Glomerular endothelial cell (primary cell): ENCODE data around the gene DPPA5. TPM values are rescaled to one million over a fixed set of nuclear protein-coding genes. Genes with fewer than 3 reads are reported as not detected.
"Not testable (repeated sequence)": the region's sequence is repeated elsewhere in the genome, so short reads cannot be mapped to it uniquely, and the experiment has no call there.

Experiments used
- DNase-seq: peaks from one replicate; pipeline ENCODE4 v3.0.0-alpha.2; 2011; ENCODE audit warnings: low read depth, low spot score; ENCODE audit errors: extremely low read depth
- total RNA-seq: library from RNA; depleted of rRNA; stranded (reverse); fragments of >200 nt; gene quantifications from 2 replicates; pipeline ENCODE4 v1.2.3, GENCODE V29; 2015

DPPA5 gene
- total RNA-seq, 1 donor from 2014 or later, result not detected

- DNase-seq, result no peak
These were observed 10.5 kb upstream of the DPPA5 start for GRCh38 chr6:73364549-73364948.

- DNase-seq, result no peak
These were observed 10.0 kb upstream of the DPPA5 start for GRCh38 chr6:73364121-73364520.

- no peak for DNase-seq
These were observed 9.4 kb upstream of the DPPA5 start for GRCh38 chr6:73363537-73363875.

GRCh38 chr6:73362869-73363536 lies 8.9 kb upstream of the DPPA5 start:
- no peak for DNase-seq

GRCh38 chr6:73362358-73362757 lies 8.3 kb upstream of the DPPA5 start, which contains the start of gene KHDC3L:
TSS of gene KHDC3L (plus strand) at chr6:73362658. CDS start at chr6:73362730, 72 bp downstream.
- DNase-seq, result no peak

- no peak for DNase-seq
These were observed 4.8 kb downstream of the DPPA5 start for GRCh38 chr6:73349311-73349710.

GRCh38 chr6:73348550-73349204 lies 5.4 kb downstream of the DPPA5 start:
- DNase-seq, result no peak

GRCh38 chr6:73343164-73343563 lies 10.9 kb downstream of the DPPA5 start:
- DNase-seq, result no peak

- no peak for DNase-seq
These were observed 11.9 kb downstream of the DPPA5 start for GRCh38 chr6:73342174-73342573.

GRCh38 chr6:73341335-73341734 lies 12.7 kb downstream of the DPPA5 start:
- DNase-seq, result no peak

- no peak for DNase-seq
These were observed 14.0 kb downstream of the DPPA5 start for GRCh38 chr6:73340048-73340447.

- no peak for DNase-seq
These were observed 14.7 kb downstream of the DPPA5 start for GRCh38 chr6:73339340-73339739.

GRCh38 chr6:73329201-73329600 lies 24.9 kb downstream of the DPPA5 start:
- no peak for DNase-seq

GRCh38 chr6:73328790-73329189 lies 25.3 kb downstream of the DPPA5 start:
- DNase-seq, result no peak

- DNase-seq, result no peak
These were observed 28.4 kb downstream of the DPPA5 start for GRCh38 chr6:73325656-73326055.

- DNase-seq, result no peak
These were observed 30.8 kb downstream of the DPPA5 start for GRCh38 chr6:73323323-73323722.

GRCh38 chr6:73314577-73315492 lies 39.2 kb downstream of the DPPA5 start:
- no peak for DNase-seq

GRCh38 chr6:73310503-73310845 lies 43.6 kb downstream of the DPPA5 start:
- not testable (repeated sequence) for DNase-seq

- no peak for DNase-seq
These were observed 44.1 kb downstream of the DPPA5 start for GRCh38 chr6:73309785-73310502.

GRCh38 chr6:73309535-73309784 lies 44.6 kb downstream of the DPPA5 start:
- DNase-seq, result no peak
